Measurements from ENCODE around the gene COPG1.

GRCh38 chr3:129213238-129213637 is 36.2 kb upstream of the COPG1 start:
- TF ChIP-seq, protein P1, sequence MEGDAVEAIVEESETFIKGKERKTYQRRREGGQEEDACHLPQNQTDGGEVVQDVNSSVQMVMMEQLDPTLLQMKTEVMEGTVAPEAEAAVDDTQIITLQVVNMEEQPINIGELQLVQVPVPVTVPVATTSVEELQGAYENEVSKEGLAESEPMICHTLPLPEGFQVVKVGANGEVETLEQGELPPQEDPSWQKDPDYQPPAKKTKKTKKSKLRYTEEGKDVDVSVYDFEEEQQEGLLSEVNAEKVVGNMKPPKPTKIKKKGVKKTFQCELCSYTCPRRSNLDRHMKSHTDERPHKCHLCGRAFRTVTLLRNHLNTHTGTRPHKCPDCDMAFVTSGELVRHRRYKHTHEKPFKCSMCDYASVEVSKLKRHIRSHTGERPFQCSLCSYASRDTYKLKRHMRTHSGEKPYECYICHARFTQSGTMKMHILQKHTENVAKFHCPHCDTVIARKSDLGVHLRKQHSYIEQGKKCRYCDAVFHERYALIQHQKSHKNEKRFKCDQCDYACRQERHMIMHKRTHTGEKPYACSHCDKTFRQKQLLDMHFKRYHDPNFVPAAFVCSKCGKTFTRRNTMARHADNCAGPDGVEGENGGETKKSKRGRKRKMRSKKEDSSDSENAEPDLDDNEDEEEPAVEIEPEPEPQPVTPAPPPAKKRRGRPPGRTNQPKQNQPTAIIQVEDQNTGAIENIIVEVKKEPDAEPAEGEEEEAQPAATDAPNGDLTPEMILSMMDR (IDR thresholded peaks at IDR 0.05) = no peak
- TF ChIP-seq POLR2A (IDR thresholded peaks at IDR 0.05) = no peak
- TF ChIP-seq EP300 (IDR thresholded peaks at IDR 0.05) = no peak
